Transverse colon (tissue), 4 donors: ENCODE measurements around the gene KAZALD1. TPM values are rescaled to one million over a fixed set of nuclear protein-coding genes. Genes with fewer than 3 reads are reported as not detected.
A peak's percentile ranks its signal among the peaks of the same experiment; 100 is the strongest.

Source experiments
- DNase-seq: peaks from one replicate; pipeline ENCODE4 v3.0.0-alpha.2; 2019
- H3K27ac ChIP-seq, 4 donors: fragments of 200-600 bp; sonication (generic); 2 replicates each; pipeline ENCODE4 v1.5.1; 2016 to 2018; ENCODE audit warnings: inconsistent platforms in 4 of 4
- H3K27me3 ChIP-seq: fragments of 200-600 bp; sonication (generic); 2 replicates; pipeline ENCODE4 v1.5.1; 2017; ENCODE audit warnings: inconsistent platforms
- H3K36me3 ChIP-seq, 4 donors: fragments of 200-600 bp; sonication (generic); 2 replicates each; pipeline ENCODE4 v1.5.1; 2017 to 2019; ENCODE audit warnings: inconsistent platforms in 4 of 4
- H3K4me1 ChIP-seq, 4 donors: fragments of 200-600 bp; sonication (generic); 2 replicates each; pipeline ENCODE4 v1.5.1; 2017 to 2020; ENCODE audit warnings: inconsistent platforms in 4 of 4
- H3K4me3 ChIP-seq, 4 donors: fragments of 200-600 bp; sonication (generic); 1 replicate in 1 of 4; 2 replicates in 3 of 4; pipeline versions ENCODE4 v1.5.1 to v1.6.1; 2017 to 2019; ENCODE audit warnings: inconsistent platforms in 4 of 4
- H3K9me3 ChIP-seq, 2 donors: fragments of 200-600 bp; sonication (generic); 2 replicates each; pipeline ENCODE4 v1.5.1; 2017 to 2019; ENCODE audit warnings: inconsistent platforms in 2 of 2
- CTCF ChIP-seq, 5 experiments: fragments of 200-600 bp in 3 of 5; fragments of 450-650 bp in 2 of 5; sonication (generic) in 3 of 5; IDR thresholded peaks; 1 replicate in 2 of 5; 2 replicates in 3 of 5; pipeline ENCODE4 v1.5.1; 2016 to 2017; ENCODE audit warnings: antibody characterized with exemption in 5 of 5, inconsistent platforms in 3 of 5, mild to moderate bottlenecking in 2 of 5, moderate library complexity in 1 of 5
- EP300 ChIP-seq: sonication (generic); formaldehyde crosslinking; IDR thresholded peaks from one replicate; pipeline ENCODE4 v1.6.1; 2017; ENCODE audit warnings: antibody characterized with exemption, low read depth
- POLR2A ChIP-seq: fragments of 450-650 bp; IDR thresholded peaks from one replicate; pipeline ENCODE4 v1.6.1; 2016; ENCODE audit warnings: antibody characterized with exemption, mild to moderate bottlenecking, moderate library complexity
- POLR2AphosphoS5 ChIP-seq, 3 donors: sonication (generic); formaldehyde crosslinking; IDR thresholded peaks; one replicate each; pipeline ENCODE4 v1.6.1; 2016; ENCODE audit warnings: antibody characterized with exemption in 3 of 3
- WGBS, 2 donors: methylation state at CpG; one replicate each; pipeline ENCODE4 v1.1.5; 2018; ENCODE audit warnings: low coverage in 1 of 2; 5-methylcytosine and 5-hydroxymethylcytosine counted together
- in situ Hi-C, 4 donors: fragments of 200-750 bp; cut with MboI; loops; one replicate each; pipeline versions ENCODE4 v1.15.0 to v1.15.1; 2017; ENCODE audit warnings: low sequenced_read_pairs in 3 of 4, low pct_ligation_motif_present in 1 of 4, low pct_unique_long_range_greater_than_20kb in 1 of 4
- intact Hi-C: fragments of 100-400 bp; cut with DNase I; formaldehyde crosslinking; loops from one replicate; pipeline ENCODE4 v1.15.1; 2023; ENCODE audit warnings: low total_unique reads
- total RNA-seq, 4 donors: library from RNA; depleted of rRNA; stranded (reverse); fragments of >200 nt; gene quantifications; one replicate each; pipeline ENCODE4 v1.1.0, GENCODE V29; 2016

Gene KAZALD1
- total RNA-seq, 4 donors from 2014 or later, result 3.8 to 18.8 (median 10.0) TPM

GRCh38 chr10:101043363-101043707 is 18.5 kb upstream of the KAZALD1 start:
- Histone ChIP-seq H3K36me3 (no peaks in the 10 kb centered on the region), H3K27me3 (peaks cover 17% of the 10 kb centered on the region), H3K4me1 (peaks cover 6 to 31% (median 21%) of the 10 kb centered on the region in 4 donors), H3K27ac (peak overlapping the region; percentile 88 to 97 (median 94)), H3K9me3 (no peaks in the 10 kb centered on the region), H3K4me3 (peak overlapping the region in 3 of 4 donors; percentile 36 to 58 (median 41))
- TF ChIP-seq POLR2A, result no peak
- no peak for TF ChIP-seq CTCF (IDR thresholded peaks at IDR 0.05)
- no peak for TF ChIP-seq EP300
- TF ChIP-seq POLR2AphosphoS5 (IDR thresholded peaks at IDR 0.05), result no peak
- in situ Hi-C loops, result no loop called here
- WGBS, 2 donors, result 22% methylated on average over 2 of the region's 2 CpGs; no CpG with 5 or more reads in 1 of the 2 donors
- no peak for DNase-seq
- intact Hi-C loops, result no loop called here

GRCh38 chr10:101044117-101044516 is 17.7 kb upstream of the KAZALD1 start:
- DNase-seq, result no peak
- Histone ChIP-seq H3K27me3 (peaks cover 25% of the 10 kb centered on the region), H3K36me3 (no peaks in the 10 kb centered on the region), H3K27ac (peak overlapping the region in 3 of 4 donors; percentile 88 to 97 (median 95)), H3K4me1 (peaks cover 6 to 33% (median 23%) of the 10 kb centered on the region in 4 donors), H3K9me3 (no peaks in the 10 kb centered on the region), H3K4me3 (no peak overlapping the region)
- in situ Hi-C loops, result no loop called here
- intact Hi-C loops, result no loop called here
- 87% methylated on average over 2 of the region's 2 CpGs; no CpG with 5 or more reads in 1 of the 2 donors for WGBS, 2 donors
- TF ChIP-seq POLR2A (no peak), CTCF (IDR thresholded peaks at IDR 0.05) (no peak), POLR2AphosphoS5 (IDR thresholded peaks at IDR 0.05) (no peak), EP300 (no peak)

DNA sequence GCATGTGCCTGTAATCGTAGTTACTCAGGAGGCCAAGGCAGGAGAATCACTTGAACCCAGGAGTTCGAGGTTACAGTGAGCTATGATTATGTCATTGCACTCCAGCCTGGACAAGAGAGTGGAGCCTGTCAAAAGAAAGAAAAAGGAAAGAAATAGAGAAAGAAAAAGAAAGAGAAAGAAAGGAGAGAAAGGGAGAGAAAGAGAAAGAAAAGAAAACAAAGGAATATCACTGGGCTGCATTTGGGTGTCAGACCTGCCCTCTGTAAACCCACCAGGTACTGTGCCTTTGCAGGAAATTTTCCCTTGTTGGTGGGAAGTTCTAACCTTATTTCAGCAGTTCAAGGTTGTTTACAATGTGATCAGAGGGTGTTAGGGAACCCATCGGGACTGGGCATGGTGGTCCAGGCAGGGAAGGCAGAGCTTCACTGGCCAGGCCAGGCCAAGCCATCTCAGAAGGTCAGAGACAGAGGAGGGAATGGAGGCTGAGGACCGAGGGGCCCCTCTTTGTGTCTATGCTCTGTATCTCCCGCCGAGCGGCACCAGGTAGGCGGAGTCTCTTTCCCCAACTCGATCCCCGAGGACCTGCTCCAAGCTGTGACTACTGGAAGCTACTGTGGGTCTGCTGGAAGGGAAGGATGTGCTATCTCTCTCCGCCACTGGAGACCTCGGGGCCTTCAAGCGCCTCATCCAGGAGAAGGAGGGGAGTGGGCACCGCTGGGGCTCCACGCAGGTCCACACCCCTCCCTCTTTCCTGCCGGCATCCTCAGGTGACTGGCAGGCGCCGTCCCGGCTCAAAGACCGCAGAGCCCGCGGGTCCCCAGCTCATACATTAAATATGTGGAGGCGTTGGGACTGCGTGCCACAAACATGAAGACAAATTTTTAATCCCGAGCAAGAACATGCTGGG is 15.2 kb upstream of the KAZALD1 start:
- intact Hi-C loops (no loop called here), in situ Hi-C loops (no loop called here)
- WGBS, 2 donors, result 61 to 66% methylated on average over 8 to 25 of the region's 25 CpGs
- no peak for TF ChIP-seq CTCF (IDR thresholded peaks at IDR 0.05)
- no peak for TF ChIP-seq EP300
- TF ChIP-seq POLR2AphosphoS5 (IDR thresholded peaks at IDR 0.05), result no peak
- TF ChIP-seq POLR2A, result no peak
- H3K27ac ChIP-seq, result no peak overlapping the region
- H3K36me3 ChIP-seq, result no peaks in the 10 kb centered on the region
- H3K27me3 ChIP-seq, result peaks cover 49% of the 10 kb centered on the region
- H3K4me3 ChIP-seq, result no peak overlapping the region
- H3K9me3 ChIP-seq, result no peaks in the 10 kb centered on the region
- peaks cover 6 to 34% (median 26%) of the 10 kb centered on the region in 4 donors for H3K4me1 ChIP-seq
- DNase-seq, result no peak

DNA sequence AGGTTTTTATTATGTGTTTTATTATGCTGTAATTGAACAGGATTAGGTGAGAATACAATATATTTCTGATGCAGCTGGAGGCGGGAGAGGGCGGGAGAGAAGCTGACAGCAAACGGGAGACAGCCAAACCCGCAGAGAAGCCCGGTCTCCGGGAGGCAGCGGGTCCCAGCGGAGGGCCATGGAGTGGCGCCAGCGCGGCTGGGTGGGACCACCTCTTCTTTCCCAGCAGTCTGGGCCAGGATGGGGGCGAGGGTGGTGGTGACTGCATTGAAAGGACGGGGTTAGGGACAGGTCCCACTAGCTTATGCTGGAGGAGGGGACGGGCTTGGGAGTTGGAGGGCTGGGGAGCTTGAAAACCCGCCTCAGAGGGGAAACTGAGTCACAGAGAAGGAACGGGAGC is 14.5 kb upstream of the KAZALD1 start:
- no peak for DNase-seq
- Histone ChIP-seq H3K9me3 (no peaks in the 10 kb centered on the region), H3K27ac (no peak overlapping the region), H3K4me3 (no peak overlapping the region), H3K36me3 (no peaks in the 10 kb centered on the region), H3K27me3 (peaks cover 49% of the 10 kb centered on the region), H3K4me1 (peaks cover 3 to 27% (median 23%) of the 10 kb centered on the region in 4 donors)
- in situ Hi-C loops, result no loop called here
- TF ChIP-seq POLR2AphosphoS5 (IDR thresholded peaks at IDR 0.05), result no peak
- no peak for TF ChIP-seq CTCF (IDR thresholded peaks at IDR 0.05)
- TF ChIP-seq EP300, result no peak
- no peak for TF ChIP-seq POLR2A
- WGBS, 2 donors, result 50% methylated on average over 16 of the region's 16 CpGs; no CpG with 5 or more reads in 1 of the 2 donors
- intact Hi-C loops, result no loop called here
